ENCODE data around the gene SULF2.

DNA sequence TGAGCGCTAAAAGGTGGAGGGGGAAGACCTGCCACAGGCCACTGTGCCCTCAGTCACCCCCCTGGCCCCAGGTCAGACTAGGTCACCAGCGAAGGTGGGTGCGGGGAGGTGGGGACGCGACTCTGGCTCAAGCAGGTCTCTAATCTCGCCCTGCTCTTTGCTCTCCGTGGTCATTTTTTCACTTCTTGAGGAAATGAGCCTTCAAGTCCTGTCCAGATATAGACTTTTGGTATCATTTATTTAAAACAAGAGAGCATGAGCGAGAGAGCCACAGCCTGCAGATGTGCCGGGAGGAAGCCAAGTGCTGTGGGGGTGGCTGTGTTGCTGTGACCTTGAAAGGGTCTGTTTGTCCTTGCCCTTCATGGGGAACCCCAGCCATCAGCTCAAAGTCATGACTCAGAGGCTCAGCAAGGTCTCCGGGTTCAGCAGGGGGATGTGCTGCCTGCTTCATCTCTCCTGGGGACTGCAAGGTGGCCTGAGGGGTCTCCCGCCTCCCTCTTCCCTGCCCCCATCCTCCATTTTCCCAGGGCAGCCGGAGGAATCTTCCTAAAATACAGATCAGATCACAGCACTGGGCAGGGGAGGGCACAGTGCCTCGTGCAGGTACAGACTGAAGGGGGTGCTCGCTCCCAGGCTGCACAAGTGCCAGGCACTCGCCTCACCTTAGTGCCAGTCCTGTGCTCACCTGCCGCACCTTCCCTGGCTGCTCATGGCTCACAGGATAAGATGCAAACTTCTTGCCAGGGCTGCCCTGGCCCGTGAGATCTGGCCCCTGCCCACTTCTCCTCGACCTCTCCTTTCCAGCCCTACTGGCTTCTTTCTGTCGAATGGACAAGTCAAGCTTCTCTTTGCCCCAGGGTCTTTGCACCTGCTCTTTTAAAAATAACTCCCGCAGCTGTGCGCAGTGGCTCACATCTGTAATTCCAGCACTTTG is 26.5 kb downstream of the SULF2 start:
- TF ChIP-seq ZNF350 (CRISPR knock-in tag; IDR thresholded peaks at IDR 0.05; ENCODE audit: borderline replicate concordance, low read depth) (no peak; the same call in 1 of the 2 replicates), ZNF121 (CRISPR knock-in tag; IDR thresholded peaks at IDR 0.05) (no peak), SMAD1 (CRISPR knock-in tag; IDR thresholded peaks at IDR 0.05; ENCODE audit: borderline replicate concordance, low read depth) (no peak), ZNF24 (IDR thresholded peaks at IDR 0.05) (no peak), EZH2 (conservative IDR thresholded peaks at IDR 0.05; ENCODE audit: low read depth, low read length) (no peak), MEIS2 (CRISPR knock-in tag; IDR thresholded peaks at IDR 0.05) (no peak), TFAP4 (IDR thresholded peaks at IDR 0.05; ENCODE audit: borderline replicate concordance, low read depth) (no peak), XBP1 (CRISPR knock-in tag; IDR thresholded peaks at IDR 0.05) (no peak), MXI1 (IDR thresholded peaks at IDR 0.05; ENCODE audit: borderline replicate concordance, low read depth, low read length) (no peak), ZNF776 (CRISPR knock-in tag; IDR thresholded peaks at IDR 0.05) (peak; percentile 60; the same call in 1 of the 2 replicates), RAD21 (CRISPR knock-in tag; IDR thresholded peaks at IDR 0.05) (no peak), GATAD2A (CRISPR knock-in tag; IDR thresholded peaks at IDR 0.05) (no peak)
- TF ChIP-seq, protein P1, sequence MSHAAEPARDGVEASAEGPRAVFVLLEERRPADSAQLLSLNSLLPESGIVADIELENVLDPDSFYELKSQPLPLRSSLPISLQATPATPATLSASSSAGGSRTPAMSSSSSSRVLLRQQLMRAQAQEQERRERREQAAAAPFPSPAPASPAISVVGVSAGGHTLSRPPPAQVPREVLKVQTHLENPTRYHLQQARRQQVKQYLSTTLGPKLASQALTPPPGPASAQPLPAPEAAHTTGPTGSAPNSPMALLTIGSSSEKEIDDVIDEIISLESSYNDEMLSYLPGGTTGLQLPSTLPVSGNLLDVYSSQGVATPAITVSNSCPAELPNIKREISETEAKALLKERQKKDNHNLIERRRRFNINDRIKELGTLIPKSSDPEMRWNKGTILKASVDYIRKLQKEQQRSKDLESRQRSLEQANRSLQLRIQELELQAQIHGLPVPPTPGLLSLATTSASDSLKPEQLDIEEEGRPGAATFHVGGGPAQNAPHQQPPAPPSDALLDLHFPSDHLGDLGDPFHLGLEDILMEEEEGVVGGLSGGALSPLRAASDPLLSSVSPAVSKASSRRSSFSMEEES (CRISPR knock-in tag; IDR thresholded peaks at IDR 0.05), result no peak

Data from HepG2 (cell line).